ENCODE data around the gene ITGAL.

Gene ITGAL

DNA sequence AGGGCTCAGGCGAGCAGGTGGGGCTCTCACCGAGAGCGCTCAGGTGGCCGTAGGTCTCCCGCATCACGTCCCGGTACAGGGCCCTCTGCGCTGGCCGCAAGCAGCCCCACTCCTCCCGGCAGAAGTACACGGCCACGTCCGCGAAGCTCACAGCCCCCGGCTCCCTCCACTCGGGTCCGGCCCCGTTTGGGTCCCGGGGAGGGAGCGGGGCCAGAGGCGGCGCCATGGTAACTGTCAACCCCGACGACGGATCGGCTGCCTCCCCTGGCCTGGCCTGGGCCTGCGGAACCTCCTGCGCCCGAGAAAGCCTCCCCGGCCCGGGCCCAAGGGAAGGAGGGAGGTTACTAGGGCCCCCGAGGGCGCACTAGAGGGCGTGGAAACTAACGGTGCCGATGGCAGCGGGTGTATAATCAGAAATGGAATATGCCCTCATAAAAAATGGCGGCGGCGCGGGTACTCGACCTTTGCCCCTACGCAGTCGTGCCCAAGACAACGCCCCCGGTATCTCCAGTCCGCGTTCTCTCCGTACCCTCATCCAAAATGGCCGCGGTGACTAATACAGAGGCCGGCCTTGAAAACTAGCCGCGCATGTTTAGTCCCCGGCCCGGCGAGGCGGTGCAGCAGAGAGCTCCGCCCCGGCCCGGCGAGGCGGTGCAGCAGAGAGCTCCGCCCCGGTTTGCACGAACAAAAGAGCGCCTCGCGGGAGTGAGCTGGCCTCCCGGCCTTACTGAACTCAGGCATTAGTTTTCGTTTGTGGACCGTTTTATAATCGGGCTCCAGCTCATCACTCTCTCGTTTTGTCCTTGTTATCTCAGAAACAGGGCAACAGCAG lies 85.6 kb downstream of the ITGAL start, which contains the start of gene ZNF764:
Gene ZNF764 (minus strand): TSS at position 418 of the 832 bp plus-strand sequence. CDS start 192 bp downstream, at position 226.
- H3K27ac ChIP-seq: peak within 1 kb of the TSS; percentile 94

DNA sequence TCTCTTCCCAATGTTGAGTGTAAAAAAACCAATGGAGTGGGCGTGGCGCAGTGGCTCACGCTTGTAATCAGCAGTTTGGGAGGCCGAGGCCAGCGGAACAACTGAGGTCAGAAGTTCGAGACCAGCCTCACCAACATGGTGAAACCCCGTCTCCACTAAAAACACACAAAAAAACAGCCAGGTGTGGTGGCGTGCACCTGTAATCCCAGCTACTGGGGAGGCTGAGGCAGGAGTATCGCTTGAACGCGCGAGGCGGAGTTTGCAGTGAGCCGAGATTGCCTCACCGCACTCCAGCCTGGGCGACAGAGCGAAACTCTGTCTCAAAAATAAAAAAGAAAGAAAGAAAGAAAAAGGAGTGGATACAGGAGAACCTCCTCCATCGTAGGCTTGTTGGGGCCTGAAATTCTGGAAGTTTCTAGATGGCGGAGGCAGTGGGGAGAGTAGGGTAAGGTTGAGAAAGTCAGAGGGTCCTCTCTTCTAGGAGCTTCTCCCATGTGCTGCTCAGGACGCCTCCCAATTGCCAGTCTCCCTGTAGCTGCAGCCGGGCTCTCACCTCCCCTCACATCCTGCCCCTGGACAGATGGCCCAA lies 86.3 kb downstream of the ITGAL start:
- H3K27ac ChIP-seq: peak overlapping the region; percentile 94
- TF ChIP-seq ZFX (IDR thresholded peaks at IDR 0.05): no peak
- TF ChIP-seq, protein P1, sequence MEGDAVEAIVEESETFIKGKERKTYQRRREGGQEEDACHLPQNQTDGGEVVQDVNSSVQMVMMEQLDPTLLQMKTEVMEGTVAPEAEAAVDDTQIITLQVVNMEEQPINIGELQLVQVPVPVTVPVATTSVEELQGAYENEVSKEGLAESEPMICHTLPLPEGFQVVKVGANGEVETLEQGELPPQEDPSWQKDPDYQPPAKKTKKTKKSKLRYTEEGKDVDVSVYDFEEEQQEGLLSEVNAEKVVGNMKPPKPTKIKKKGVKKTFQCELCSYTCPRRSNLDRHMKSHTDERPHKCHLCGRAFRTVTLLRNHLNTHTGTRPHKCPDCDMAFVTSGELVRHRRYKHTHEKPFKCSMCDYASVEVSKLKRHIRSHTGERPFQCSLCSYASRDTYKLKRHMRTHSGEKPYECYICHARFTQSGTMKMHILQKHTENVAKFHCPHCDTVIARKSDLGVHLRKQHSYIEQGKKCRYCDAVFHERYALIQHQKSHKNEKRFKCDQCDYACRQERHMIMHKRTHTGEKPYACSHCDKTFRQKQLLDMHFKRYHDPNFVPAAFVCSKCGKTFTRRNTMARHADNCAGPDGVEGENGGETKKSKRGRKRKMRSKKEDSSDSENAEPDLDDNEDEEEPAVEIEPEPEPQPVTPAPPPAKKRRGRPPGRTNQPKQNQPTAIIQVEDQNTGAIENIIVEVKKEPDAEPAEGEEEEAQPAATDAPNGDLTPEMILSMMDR (conservative IDR thresholded peaks at IDR 0.05): no peak

More for the DNA sequence above, 85.6 kb downstream of the ITGAL start, which contains the start of gene ZNF764:
- TF ChIP-seq, protein P1 (conservative IDR thresholded peaks at IDR 0.05): no peak
- TF ChIP-seq ZFX (IDR thresholded peaks at IDR 0.05): peak; percentile 79; the same call in 1 of the 2 replicates

DNA sequence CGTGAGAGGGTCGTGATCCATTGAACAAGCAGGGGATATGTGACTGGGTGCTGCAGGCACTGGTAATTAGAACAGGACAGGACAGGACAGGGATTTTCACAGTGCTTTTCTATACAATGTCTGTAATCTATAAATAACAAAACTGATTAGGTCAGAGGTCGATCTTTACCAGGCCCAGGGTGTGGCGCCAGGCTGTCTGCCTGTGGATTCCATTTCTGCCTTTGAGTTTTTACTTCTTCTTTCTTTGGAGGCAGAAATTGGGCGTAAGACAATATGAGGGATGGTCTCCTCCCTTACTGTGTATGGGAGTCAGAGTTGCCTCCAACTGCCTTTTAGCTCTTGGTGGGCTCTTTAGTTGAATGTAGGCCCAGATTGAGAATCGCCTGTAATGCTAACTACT lies 87.1 kb downstream of the ITGAL start:
- TF ChIP-seq ZFX (IDR thresholded peaks at IDR 0.05): no peak
- TF ChIP-seq, protein P1 (conservative IDR thresholded peaks at IDR 0.05): no peak
- no peak overlapping the region for H3K27ac ChIP-seq

DNA sequence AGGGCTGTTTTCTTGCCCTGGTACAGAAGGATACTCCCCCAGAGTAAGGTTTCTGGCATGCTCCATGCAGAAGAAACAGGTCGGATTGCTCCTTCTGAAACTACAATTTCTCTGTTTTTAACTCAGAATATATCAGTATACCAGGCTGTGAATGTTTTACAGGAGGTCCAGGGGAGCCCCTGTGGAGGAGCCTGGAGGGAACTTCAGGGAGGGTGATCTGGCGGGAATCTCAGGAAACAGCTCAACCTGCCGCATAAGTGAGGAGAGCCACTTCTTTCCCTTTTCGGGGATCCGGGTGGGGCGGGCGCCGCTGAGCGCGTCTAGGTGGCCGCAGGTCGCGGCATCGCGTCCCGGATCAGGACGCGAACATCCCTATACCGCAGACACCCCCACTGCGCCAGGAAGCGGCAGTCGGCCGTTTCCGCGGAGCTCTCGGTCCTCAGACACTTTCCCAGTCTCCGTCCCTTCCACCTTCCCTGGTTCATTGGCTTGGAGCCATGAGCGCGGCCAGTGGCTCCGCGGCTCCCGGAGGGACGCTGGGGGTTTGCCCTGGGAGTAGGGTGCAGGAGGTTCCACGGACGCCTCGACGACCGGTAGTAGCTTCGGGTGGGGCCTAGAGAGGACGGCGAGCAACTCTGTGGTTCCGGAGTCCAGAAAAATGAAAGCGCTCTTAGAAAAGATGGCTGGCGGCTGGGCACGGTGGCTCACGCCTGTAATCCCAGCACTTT lies 88.7 kb downstream of the ITGAL start:
- H3K27ac ChIP-seq: no peak overlapping the region
- TF ChIP-seq, protein P1 (conservative IDR thresholded peaks at IDR 0.05): no peak
- no peak for TF ChIP-seq ZFX (IDR thresholded peaks at IDR 0.05)

DNA sequence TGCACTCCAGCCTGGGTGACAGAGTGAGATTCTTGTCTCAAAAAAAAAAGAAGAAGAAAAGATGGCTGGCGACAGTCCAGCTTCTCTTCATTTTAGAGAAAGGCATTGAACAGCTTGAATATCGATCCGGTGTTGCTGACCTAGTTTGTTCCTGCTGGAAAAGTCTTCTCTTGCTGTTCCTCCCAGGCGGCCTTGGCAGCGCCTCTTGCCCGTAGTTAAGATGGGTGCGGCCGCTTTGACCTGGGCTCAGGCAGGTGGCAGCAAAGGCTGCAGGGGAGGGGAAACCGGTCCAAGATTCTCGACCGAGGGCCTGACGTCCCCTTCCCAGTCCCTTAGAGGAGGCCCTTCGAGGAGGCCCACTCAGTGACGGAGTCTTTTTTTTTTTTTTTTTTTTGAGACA lies 89.5 kb downstream of the ITGAL start:
- TF ChIP-seq ZFX (IDR thresholded peaks at IDR 0.05): no peak
- TF ChIP-seq, protein P1 (conservative IDR thresholded peaks at IDR 0.05): no peak
- no peak overlapping the region for H3K27ac ChIP-seq

DNA sequence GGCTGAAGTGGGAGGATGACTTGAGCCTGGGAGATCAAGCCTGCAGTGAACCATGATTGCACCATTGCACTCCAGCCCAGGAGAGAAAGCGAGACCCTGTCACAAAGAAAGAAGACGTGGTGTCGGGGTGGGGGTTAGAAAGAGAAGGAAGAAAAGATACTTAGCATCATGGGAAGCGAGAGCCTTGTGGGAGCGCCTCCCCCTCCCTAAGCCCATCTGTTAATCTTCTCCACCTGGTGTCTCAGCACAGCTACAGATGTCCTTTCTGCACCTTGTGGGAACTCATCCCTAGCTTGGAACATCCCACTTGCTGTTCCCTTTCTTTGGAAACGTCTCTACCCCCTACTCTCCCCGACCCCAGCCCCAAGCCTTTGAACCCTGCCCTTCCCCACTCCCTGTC lies 93.0 kb downstream of the ITGAL start:
- H3K27ac ChIP-seq: no peak overlapping the region
- no peak for TF ChIP-seq ZFX (IDR thresholded peaks at IDR 0.05)
- TF ChIP-seq, protein P1 (conservative IDR thresholded peaks at IDR 0.05): no peak
